Endothelial cell of umbilical vein (primary cell): ENCODE measurements around the gene DLGAP1. TPM values are rescaled to one million over a fixed set of nuclear protein-coding genes. Genes with fewer than 3 reads are reported as not detected.

Experiments used
- BruUV-seq: library from RNA; stranded (reverse); fragments of 400-500 nt; replicated peaks from 2 replicates; lab custom pipeline; 2021; lab: Mats Ljungman, UMichigan
- CTCF ChIA-PET: fragments of 300-600, 350-600 bp; sonication (Branson Sonifier 250); formaldehyde crosslinking; loops from one replicate; lab custom pipeline; 2021; ENCODE audit warnings: antibody characterized with exemption, inconsistent platforms; lab: Charles Lee
- POLR2A ChIA-PET: fragments of 300-600, 350-600 bp; sonication (Branson Sonifier 250); formaldehyde crosslinking; loops from one replicate; lab custom pipeline; 2021; ENCODE audit warnings: antibody characterized with exemption, inconsistent platforms; lab: Charles Lee
- DNase-seq: peaks from one replicate; pipeline ENCODE4 v3.0.0-alpha.2; 2011; ENCODE audit warnings: low read depth, low spot score
- FAIRE-seq: peaks from 2 replicates; lab custom pipeline; 2011; peaks lifted over from hg19 to GRCh38; lab: Jason Lieb, UNC
- H2AFZ ChIP-seq: 2 replicates; pipeline ENCODE4 v1.6.0; 2012; ENCODE audit warnings: low read depth, low read length, control low read depth, inconsistent platforms
- H3K27ac ChIP-seq: 2 replicates; pipeline ENCODE4 v1.5.1; 2011; ENCODE audit warnings: low read depth, mild to moderate bottlenecking, control low read depth, low read length, moderate library complexity; ENCODE audit not compliant: insufficient read depth
- H3K27me3 ChIP-seq, 2 experiments: 2 replicates each; pipeline versions ENCODE4 v1.6.0 to v1.6.1; 2011; ENCODE audit warnings: low read length in 2 of 2, mixed read lengths in 1 of 2; ENCODE audit not compliant: control insufficient read depth in 2 of 2, insufficient read depth in 2 of 2
- H3K36me3 ChIP-seq, 2 experiments: 2 replicates in 1 of 2; 3 replicates in 1 of 2; pipeline ENCODE4 v1.5.1; 2011; ENCODE audit warnings: low read length in 2 of 2, mild to moderate bottlenecking in 1 of 2, moderate library complexity in 1 of 2; ENCODE audit not compliant: control insufficient read depth in 2 of 2, insufficient read depth in 2 of 2; ENCODE audit errors: extremely low read depth in 1 of 2
- H3K4me1 ChIP-seq: 3 replicates; pipeline ENCODE4 v1.5.1; 2011; ENCODE audit warnings: mild to moderate bottlenecking, low read length; ENCODE audit not compliant: control insufficient read depth, insufficient read depth; ENCODE audit errors: extremely low read depth
- H3K4me2 ChIP-seq: 2 replicates; pipeline ENCODE4 v1.6.1; 2011; ENCODE audit warnings: low read length, control low read depth, mixed read lengths; ENCODE audit not compliant: insufficient read depth
- H3K4me3 ChIP-seq, 3 experiments: fragments of 200-600 bp in 1 of 3; sonication (generic), shearing (Covaris generic) in 1 of 3; replicated peaks in 1 of 3; 2 replicates each; pipeline ENCODE4 v1.5.1; 2011 to 2016; ENCODE audit warnings: control low read depth in 3 of 3, low read length in 3 of 3, mild to moderate bottlenecking in 2 of 3, inconsistent platforms in 1 of 3, low read depth in 1 of 3, moderate library complexity in 1 of 3; ENCODE audit not compliant: insufficient read depth in 1 of 3
- H3K79me2 ChIP-seq: 2 replicates; pipeline ENCODE4 v1.6.0; 2012; ENCODE audit warnings: low read length, inconsistent platforms; ENCODE audit not compliant: control insufficient read depth, insufficient read depth
- H3K9ac ChIP-seq: replicated peaks from 2 replicates; pipeline ENCODE3; 2011; ENCODE audit warnings: low read length, control low read depth; ENCODE audit not compliant: insufficient read depth; ENCODE audit errors: extremely low read depth
- H3K9me1 ChIP-seq: replicated peaks from 3 replicates; pipeline ENCODE4 v1.6.0; 2011; ENCODE audit warnings: mild to moderate bottlenecking, low read length; ENCODE audit not compliant: control insufficient read depth, insufficient read depth; ENCODE audit errors: extremely low read depth
- H3K9me3 ChIP-seq: replicated peaks from 2 replicates; pipeline ENCODE4 v1.5.1; 2012; ENCODE audit warnings: low read length, inconsistent platforms; ENCODE audit not compliant: control insufficient read depth, insufficient read depth
- H4K20me1 ChIP-seq: replicated peaks from 2 replicates; pipeline ENCODE3; 2011; ENCODE audit warnings: mild to moderate bottlenecking, low read length; ENCODE audit not compliant: control insufficient read depth, insufficient read depth; ENCODE audit errors: extremely low read depth
- EZH2 ChIP-seq: IDR thresholded peaks from 2 replicates; pipeline ENCODE4 v1.6.1; 2012; ENCODE audit warnings: borderline replicate concordance, low read depth, mild to moderate bottlenecking, moderate library complexity, low read length, inconsistent platforms; ENCODE audit not compliant: severe bottlenecking
- FOS ChIP-seq: IDR thresholded peaks from 2 replicates; pipeline ENCODE4 v1.6.1; 2011; ENCODE audit warnings: mild to moderate bottlenecking, low read length, moderate library complexity, borderline replicate concordance; ENCODE audit not compliant: insufficient read depth
- JUN ChIP-seq: IDR thresholded peaks from 2 replicates; pipeline ENCODE4 v1.6.1; 2011; ENCODE audit warnings: borderline replicate concordance, low read depth; ENCODE audit not compliant: insufficient read length, insufficient read depth
- MYC ChIP-seq: IDR thresholded peaks from one replicate; pipeline ENCODE4 v1.6.1; 2011; ENCODE audit warnings: mild to moderate bottlenecking, low read depth, low read length
- POLR2A ChIP-seq: IDR thresholded peaks from 2 replicates; pipeline ENCODE4 v1.6.1; 2012; ENCODE audit warnings: low read depth, mild to moderate bottlenecking, control low read depth, low read length
- dilution Hi-C: fragments of 300-500 bp; cut with MboI; formaldehyde crosslinking; loops from one replicate; pipeline ENCODE4 v1.15.0; 2019; ENCODE audit warnings: low sequenced_read_pairs; ENCODE audit not compliant: extremely low pct_ligation_motif_present
- intact Hi-C: fragments of 100-400 bp; cut with micrococcal nuclease; formaldehyde crosslinking; loops from one replicate; pipeline ENCODE4 v1.10.0; 2022
- polyA plus RNA-seq, 4 experiments: library from polyadenylated mRNA; depleted of rRNA in 3 of 4; stranded (reverse) in 3 of 4; unstranded in 1 of 4; fragments of >200 nt; gene quantifications; 2 replicates each; pipeline versions ENCODE4 v1.2.1 to v1.2.3, GENCODE V29; 2011 to 2012; ENCODE audit warnings: missing spikeins in 1 of 4
- total RNA-seq: library from RNA; stranded (reverse); gene quantifications from 2 replicates; pipeline ENCODE4 v1.2.3, GENCODE V29; 2021
- TF ChIP-seq, protein P1 (sequence below), 2 donors: IDR thresholded peaks; 1 replicate in 1 of 2; 2 replicates in 1 of 2; pipeline ENCODE4 v1.5.1; 2011; ENCODE audit warnings: low read length in 2 of 2, mild to moderate bottlenecking in 2 of 2, moderate library complexity in 2 of 2, control low read depth in 1 of 2, inconsistent platforms in 1 of 2, low read depth in 1 of 2; ENCODE audit not compliant: insufficient read depth in 1 of 2; ENCODE audit errors: extremely low read depth in 1 of 2
- TF ChIP-seq, protein P2 (sequence below): IDR thresholded peaks from 2 replicates; pipeline ENCODE4 v1.6.1; 2011; ENCODE audit not compliant: insufficient read depth, insufficient read length

DLGAP1 gene
- total and polyA plus RNA-seq, 2 donors (not counting 3 experiments of a cell fraction or from before 2014, with no cell fraction given), result 0.04 TPM; not detected in 1

DNA sequence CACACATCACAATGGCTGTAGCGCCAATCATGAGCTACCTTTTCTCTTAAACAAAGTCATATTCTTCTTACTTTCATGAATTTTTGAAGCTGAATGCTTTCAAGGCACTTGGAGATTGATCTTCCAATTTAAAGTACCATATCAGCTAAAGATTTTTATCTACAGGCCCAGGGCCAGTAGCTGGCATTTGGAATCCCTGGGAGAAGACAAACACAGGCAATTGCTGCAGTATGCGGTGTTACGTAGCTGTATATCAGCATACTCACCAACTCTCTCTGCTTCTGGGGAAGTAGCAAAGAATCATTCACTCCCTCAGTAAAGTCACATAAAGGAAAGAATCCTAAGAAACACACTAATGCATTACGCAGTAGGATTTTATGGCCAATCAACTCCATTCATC lies 202.3 kb downstream of the DLGAP1 start:
- no peak for DNase-seq
- no peak overlapping the region for H2AFZ ChIP-seq
- no peaks in the 10 kb centered on the region for H4K20me1 ChIP-seq
- intact Hi-C loops (no loop called here), dilution Hi-C loops (no loop called here)
- H3K9me1 ChIP-seq, result no peaks in the 10 kb centered on the region
- H3K27me3 ChIP-seq, result no peaks in the 10 kb centered on the region
- no peak overlapping the region for H3K9ac ChIP-seq
- no peaks in the 10 kb centered on the region for H3K9me3 ChIP-seq
- H3K4me2 ChIP-seq, result no peak overlapping the region
- no TSS peak for BruUV-seq
- H3K27ac ChIP-seq, result no peak overlapping the region
- H3K4me3 ChIP-seq, result no peak overlapping the region
- no peaks in the 10 kb centered on the region for H3K79me2 ChIP-seq
- ChIA-PET CTCF (no interaction called here), POLR2A (no interaction called here)
- H3K4me1 ChIP-seq, result no peaks in the 10 kb centered on the region
- no peak for TF ChIP-seq FOS
- TF ChIP-seq, protein P1, sequence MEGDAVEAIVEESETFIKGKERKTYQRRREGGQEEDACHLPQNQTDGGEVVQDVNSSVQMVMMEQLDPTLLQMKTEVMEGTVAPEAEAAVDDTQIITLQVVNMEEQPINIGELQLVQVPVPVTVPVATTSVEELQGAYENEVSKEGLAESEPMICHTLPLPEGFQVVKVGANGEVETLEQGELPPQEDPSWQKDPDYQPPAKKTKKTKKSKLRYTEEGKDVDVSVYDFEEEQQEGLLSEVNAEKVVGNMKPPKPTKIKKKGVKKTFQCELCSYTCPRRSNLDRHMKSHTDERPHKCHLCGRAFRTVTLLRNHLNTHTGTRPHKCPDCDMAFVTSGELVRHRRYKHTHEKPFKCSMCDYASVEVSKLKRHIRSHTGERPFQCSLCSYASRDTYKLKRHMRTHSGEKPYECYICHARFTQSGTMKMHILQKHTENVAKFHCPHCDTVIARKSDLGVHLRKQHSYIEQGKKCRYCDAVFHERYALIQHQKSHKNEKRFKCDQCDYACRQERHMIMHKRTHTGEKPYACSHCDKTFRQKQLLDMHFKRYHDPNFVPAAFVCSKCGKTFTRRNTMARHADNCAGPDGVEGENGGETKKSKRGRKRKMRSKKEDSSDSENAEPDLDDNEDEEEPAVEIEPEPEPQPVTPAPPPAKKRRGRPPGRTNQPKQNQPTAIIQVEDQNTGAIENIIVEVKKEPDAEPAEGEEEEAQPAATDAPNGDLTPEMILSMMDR (IDR thresholded peaks at IDR 0.05; ENCODE audit: extremely low read depth in 1 of 2, insufficient read depth in 1 of 2, low read depth in 1 of 2, low read length in 2 of 2), result no peak
- no peak for TF ChIP-seq MYC
- no peak for TF ChIP-seq EZH2
- TF ChIP-seq JUN, result no peak
- TF ChIP-seq POLR2A, result no peak
- TF ChIP-seq, protein P2, sequence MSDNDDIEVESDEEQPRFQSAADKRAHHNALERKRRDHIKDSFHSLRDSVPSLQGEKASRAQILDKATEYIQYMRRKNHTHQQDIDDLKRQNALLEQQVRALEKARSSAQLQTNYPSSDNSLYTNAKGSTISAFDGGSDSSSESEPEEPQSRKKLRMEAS, result no peak
- no peaks in the 10 kb centered on the region for H3K36me3 ChIP-seq
- no peak for FAIRE-seq
